NCI-H1417 treated with DMSO at 0.1 percent for 48 hours (cell line): Measurements from ENCODE around the gene CTDSP2.
"Not testable (repeated sequence)": the region's sequence is repeated elsewhere in the genome, so short reads cannot be mapped to it uniquely, and the experiment has no call there.

Experiments
- DNase-seq: peaks from one replicate; lab custom pipeline; 2025; lab: John Stamatoyannopoulos, UW

Gene CTDSP2

DNA sequence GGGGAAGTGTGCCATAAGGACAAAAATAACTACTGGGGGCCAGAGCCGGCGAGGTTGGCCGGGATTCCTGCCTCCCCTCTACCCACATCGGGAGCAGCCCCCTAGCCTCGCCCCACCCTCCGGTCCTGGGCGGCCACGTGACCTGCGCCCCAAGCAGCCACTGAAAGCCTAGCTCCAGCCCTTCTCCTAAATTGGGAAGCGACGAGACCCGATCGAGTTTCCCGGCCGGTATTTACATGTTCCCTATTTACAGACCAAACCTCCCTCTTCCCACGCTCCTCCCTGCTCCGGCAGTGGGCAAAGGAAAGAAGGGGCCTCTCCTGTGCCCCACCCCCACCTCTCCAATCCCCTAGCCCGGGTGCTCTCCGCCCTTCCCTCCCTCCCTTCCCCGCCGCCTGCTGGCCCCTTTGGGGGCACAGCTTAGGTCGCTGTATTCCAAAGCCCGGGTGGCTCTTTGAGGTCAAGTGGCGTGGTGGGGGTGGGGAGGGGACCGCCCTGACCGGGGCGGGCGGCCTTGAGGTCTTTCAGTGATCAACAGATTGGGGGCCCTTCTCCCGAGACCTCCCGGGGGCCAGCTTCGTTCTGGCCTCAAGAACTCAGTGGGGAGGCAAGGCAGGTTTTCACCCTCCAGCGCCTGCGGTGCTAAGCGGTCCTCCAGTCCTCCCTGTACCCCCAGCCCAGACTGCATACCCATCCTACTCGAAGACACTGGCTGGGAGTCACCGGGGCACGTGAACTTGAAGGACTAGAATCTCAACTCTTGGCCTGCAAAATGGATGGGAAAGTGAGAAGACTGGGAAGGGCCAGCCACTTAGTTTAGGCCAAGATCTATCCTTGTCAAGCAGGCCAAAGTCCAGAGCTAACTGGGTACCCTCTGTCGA, 6.3 kb upstream of the CTDSP2 start:
- DNase-seq = no peak

DNA sequence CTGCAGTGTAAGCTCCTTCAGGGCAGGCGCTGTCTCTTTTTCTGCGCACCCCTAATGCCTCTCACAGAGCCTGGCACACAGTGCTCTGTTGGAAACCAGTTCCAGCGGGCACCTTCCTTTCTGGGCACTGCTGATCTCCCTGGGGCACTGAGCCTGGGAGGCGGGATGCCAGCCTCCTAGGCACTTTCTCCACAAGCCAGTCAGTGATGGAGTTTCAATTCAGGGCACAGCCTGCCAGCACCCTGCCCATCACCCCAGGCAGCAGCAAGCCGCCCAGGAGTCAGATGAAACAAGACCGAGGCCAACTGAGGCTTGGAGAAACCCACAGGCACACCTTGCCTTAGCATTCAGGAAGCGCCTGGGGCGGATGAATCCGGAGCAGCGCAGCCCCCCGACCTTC, 5.7 kb upstream of the CTDSP2 start:
- no peak for DNase-seq

DNA sequence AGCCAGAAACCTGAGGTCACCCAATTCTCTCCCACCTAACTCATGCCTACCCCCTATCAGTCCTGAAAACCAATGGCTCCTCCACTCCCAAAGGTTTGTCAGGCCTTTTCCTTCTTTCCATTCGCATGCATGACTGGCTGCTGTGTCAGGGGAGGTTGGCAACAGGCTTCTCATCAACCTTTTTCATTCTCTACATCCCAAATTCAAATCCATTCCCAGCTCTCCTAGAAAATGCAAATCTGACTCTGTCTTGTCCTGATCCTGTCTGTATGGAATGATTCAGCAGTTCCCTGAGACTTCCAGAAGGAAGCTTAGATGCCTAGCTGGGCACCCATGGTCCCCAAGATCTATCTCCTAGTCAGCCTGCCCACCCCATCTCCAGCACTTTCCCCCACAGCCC, 5.0 kb upstream of the CTDSP2 start:
- DNase-seq = no peak

DNA sequence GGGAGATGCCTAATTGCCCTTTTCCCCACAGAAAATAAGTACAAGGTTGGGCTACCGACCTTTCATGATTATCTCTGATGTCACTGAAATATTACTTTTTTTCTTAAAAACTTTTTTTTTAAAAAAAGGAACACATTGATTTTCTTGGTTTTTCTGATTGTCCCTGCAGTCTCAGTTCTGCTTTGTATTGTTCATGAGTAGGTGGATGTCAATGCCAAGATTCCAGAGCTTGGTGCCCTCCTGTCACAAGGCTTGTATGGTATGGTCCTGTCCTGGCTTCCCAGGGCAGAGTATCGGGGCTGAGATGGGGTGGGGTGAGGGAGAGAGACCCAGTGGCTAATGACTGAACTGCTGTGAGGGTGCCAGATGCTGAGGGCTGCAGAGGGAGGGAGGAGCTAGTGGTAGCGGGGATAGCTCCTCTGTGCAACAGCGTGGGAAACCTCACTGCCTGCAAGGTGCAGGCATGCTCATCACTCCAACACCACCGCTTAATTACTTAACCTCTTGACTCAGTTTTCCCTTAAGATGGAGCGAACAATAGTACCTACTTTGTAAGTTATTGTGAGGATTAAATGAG, 4.4 kb upstream of the CTDSP2 start:
- DNase-seq = no peak

DNA sequence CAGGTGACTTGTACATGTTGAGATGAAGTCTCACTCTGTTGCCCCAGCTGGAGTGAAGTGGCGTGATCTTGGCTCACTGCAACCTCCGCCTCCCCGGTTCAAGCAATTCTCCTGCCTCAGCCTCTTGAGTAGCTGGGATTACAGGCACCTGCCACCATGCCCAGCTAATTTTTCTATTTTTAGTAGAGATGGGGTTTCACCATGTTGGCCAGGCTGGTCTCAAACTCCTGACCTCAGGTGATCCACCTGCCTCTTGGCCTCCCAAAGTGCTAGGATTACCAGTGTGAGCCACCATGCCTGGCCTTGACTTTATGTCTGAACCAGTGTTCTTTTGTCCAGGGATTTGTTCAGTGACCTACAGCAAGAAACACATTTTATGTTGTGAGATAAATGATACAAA, 2.9 kb upstream of the CTDSP2 start:
- not testable (repeated sequence) for DNase-seq

DNA sequence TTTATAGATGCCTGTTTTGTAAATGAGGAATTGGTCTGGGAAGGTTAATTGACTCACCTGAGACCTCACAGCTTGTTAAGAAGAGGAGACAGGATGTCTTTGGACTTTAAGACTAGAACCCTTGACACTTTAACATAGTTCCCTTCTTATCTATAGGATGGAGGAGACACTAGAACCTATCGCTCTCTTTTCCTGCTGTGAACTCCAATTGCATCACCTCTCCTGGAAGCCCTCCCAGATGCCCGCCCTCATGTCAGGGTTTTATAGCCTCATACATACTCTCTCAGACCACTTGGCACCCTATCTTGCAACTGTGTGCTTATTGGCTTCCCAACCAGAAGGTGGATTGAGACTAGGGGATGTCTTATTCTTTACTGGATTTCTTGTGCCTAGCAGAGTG, 2.5 kb upstream of the CTDSP2 start:
- no peak for DNase-seq

DNA sequence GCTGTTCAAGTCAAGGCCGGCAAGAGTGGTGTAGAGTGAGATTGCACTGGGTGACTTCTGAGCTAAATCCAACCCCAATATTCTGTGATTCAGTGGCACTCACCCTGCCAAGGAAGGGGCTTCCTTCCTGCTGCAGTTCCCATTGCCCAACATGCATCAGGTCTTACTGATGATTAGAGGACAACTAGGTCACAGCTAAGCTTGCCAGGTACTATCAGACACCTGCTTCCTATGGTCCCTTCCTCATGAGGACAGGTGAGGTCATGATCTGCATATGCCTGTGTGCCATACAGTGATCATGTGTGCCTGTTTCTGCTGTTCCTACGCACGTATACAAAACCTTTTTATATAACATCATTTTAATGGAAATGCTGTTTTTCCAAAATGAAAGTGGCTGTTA, 1.7 kb upstream of the CTDSP2 start:
- DNase-seq = no peak

DNA sequence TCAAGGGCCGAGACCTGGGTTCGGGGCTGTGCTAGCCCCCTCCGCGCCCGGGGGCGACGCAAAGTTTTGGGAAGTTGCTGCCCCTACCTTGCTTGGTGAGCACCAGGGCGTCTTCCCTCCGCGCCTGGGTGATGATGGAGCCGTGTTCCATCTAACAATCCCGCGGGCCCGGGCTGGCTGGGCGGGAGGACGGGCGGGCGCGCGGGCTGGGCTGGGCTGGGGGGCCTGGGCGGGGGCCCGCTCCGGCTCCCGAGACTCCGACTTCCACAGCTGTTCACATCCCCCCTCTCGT, 298 bp downstream of the CTDSP2 start:
- no peak for DNase-seq

DNA sequence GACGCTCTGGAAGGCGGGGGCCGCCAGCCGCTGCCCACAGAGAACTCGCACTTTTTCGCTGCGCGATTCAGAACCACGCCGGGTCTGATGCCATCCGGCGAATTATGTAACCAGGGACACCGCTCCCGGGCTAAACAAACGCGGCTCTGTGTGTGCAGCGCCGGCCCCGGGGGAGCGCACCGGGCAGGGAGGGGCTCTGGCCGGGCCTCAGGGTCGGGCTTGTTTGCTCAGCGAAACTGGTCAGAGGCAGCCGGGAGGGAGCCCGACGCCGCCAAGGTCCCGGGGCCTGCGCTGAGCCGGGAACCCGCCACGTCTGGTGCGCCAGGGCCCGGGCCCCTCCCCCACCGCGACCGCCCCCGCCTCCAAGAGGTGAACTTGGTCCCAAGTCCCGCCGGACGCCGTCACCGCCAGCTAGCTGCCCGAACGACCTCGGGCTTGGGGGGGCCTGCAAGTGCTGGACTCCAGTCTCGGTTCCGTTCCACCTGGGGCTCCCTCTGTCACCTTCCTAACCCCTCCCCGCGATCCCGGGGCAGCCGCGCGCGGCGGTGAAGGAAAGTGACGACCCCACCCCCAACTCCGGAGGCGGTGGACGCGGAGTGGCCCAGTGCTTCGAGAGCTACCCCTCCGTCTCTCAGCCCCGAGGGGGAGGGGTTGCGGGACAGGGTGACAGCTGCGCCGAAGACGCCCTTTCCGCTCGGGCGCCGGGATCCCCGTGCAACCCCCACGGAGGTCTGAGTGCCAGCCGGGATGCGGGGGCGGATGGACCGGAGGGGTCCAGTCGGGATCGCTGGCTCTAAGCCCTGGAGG, 848 bp downstream of the CTDSP2 start:
- no peak for DNase-seq

DNA sequence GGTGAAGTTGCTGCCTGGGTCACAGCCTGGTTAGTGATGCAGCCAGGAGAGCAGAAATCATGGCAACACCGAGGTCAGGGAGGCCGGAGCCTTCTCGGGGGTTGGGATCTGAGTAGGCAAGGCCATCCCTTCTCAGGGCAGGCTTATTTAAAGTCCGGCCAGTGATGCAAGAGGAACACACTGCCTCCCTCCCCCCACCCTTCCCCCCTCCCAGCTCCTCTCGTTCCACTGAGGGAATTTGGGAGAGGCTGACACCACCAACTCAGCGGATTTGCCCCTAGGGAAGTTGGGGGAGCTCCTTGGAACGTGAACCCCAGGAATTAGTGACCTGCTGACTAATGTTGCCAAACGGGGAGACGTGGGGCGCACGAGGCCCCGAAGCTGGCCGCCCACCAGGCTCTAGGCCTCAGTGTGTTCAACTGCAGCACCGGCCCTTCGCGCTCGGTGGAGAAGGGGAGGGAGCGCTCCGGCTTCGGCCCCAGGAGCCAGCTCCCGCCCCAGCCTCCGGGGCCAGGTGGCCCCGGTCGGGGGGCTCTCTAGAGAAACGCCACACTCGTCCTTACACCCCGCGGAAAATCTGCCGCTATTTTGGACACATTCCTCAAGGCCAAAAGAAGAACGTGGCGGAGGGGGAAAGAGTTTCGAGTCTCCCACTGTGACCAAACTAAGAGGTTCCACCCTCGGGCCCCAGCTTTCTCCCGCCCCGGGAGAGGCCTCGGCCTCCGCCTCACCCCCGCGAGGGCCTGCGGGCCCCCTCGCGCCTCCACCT, 1.6 kb downstream of the CTDSP2 start:
- no peak for DNase-seq

DNA sequence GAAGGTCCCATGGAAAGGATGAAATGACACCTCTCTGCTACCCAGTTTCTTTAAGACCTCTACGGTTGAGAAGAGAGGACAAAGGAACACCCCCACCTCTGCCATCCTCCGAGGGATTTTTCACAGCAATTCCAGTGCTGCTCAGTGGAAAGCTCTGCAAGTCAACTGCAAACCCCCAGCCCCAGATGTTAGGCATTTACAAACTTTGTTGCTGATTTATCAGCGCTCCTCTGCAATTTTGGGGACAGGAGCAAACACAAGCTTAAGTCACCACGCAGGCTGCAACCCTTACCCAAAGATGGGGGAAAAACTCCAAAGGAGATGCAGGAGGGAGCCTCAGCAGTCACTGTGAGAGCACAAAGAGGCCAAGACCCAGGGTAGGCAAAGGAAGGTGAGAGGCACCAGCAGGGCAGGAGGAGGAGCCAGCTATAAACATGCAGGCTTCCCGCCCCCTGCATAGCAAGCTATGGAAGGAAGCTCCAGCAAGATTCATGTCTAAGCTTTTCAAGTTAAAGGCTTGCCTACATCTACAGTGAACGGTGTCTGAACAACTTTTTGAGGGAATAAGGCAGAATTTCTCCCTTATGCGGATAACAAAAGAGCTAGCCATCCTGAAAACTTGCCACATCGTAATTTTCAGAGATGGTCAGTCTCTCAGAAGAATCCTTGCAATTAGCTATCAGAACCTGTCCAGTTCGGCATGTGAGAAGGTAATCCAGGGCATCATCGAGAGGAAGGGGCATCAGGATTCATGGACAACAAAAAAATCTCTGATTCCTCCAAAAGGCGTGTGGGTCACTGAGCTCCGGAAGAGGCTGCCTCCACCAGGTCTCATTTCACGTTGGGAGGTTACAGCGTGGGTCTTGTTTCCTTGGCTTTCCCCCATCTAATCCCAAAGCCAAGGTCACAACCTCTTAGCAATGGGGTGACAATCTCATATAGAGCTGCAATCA, 3.9 kb downstream of the CTDSP2 start:
- DNase-seq = no peak

DNA sequence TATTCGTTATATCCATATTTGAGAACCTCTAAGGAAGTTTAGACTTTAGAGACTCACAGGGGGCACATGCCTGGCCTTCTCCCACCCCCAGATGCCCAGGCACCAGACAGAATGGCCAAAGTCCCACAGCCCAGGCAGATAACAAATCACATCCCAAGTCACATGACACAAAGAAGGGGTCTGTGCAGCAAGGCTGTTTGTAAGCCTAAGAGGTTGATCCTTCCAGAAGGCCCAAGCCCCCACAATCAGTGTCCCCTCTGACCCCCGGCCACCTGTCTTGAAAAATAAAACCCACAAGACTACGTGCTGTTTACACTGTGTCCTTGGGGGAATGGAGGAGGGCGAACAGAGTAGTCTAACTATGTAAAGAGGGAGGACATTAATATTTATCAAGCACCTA, 5.1 kb downstream of the CTDSP2 start:
- no peak for DNase-seq

DNA sequence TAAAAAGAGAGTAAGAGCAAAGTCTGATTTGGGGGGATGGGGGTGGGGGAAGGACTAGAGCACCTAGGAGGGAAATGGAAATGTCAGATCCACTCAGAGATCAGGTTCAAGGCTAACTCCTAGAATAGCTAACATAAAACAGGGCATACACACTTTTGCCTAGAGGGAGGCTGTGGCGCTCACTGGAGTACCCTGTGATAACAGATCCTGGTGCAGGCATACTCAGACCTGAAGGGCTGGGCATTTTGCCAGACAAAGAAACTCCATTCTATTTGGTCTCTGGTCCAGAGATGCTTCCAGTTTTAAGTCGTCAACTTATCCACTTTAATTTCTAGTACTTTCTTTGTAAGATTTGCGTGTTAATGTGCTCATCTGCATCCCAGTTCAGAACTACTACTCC, 5.8 kb downstream of the CTDSP2 start:
- DNase-seq = no peak

DNA sequence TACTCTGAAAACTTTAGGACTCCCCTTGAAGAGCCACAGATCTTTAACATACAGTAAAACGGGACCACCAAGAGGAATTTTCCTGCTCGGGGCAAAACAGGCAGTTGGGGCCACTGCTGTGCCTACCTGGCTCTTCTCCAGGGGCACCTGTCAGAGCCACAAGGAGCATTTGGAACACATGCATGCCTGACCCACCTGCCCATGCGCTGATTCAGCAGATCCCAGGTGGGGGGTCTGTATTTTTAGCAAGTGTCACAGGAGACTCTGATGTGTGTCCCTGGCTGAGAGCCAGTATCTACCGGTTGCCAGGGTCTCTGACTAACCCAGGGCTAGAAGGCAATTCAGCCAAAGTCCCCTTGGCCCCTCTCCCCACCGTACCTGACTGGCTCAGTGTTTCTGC, 6.5 kb downstream of the CTDSP2 start:
- DNase-seq = no peak

DNA sequence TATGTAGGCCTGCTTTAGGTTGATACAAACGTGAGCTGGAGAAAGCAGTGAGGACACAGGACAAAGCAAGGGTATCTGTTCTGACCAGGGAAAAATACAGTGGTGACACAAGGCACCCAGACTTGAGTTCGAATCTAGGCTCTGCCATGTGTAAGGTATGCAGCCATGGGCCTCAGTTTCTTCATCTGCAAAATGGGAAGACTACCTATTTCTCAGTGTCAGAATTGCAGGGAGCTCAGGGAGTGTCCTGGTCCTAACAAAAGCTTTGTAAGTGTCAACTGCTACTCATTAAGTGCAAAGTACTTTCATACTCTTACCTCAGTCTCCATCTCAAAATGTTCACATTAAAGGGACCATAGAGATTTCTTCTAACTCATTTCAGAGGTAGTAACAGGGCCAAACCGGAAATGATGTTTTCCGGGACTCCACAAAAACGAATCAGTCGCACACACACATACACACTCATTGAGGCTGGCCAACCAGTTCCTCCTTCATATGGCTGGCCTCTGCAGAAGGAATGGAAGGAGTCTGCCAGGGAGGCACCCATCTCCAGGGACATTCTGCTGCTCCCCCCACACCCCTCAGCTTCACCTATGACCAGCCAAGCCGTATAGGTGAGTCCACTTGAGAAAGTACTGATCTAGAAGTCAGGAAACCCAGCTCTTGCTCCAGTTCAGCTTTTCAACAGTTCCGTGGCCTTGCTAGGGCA, 7.8 kb downstream of the CTDSP2 start:
- no peak for DNase-seq

DNA sequence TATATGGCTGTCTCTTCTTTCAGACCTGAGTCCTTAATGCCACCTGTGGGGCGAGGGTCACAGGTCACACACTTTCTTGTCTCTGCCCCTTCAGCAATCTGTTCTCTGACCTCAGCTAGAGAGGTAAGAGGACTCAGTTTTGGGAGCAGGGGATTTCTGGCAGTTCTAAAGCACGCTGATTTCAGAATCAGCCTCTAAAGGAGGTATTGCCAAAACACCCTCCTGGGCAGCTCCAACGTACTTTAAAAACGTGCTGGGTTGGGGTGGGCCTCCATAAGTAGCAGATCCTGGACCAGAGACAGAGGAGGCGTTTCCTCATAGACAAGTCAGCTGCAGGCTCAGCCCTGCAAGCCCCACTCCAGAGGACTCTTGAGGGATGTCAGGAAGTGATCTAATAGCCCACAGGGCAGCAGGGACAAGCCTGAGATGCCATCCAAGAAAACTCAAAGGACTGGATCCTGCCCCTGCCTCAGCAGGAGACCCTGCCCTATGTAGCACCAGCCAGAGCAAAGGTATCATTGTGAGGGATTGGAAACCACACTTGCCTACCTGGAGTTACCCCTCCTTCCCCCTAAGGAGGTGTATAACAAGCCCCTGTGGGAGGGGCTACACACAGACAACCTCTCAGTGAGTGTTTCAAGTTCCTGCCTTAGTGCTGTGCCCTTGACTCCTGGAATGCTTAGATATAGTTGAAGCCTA, 8.5 kb downstream of the CTDSP2 start:
- DNase-seq = no peak

DNA sequence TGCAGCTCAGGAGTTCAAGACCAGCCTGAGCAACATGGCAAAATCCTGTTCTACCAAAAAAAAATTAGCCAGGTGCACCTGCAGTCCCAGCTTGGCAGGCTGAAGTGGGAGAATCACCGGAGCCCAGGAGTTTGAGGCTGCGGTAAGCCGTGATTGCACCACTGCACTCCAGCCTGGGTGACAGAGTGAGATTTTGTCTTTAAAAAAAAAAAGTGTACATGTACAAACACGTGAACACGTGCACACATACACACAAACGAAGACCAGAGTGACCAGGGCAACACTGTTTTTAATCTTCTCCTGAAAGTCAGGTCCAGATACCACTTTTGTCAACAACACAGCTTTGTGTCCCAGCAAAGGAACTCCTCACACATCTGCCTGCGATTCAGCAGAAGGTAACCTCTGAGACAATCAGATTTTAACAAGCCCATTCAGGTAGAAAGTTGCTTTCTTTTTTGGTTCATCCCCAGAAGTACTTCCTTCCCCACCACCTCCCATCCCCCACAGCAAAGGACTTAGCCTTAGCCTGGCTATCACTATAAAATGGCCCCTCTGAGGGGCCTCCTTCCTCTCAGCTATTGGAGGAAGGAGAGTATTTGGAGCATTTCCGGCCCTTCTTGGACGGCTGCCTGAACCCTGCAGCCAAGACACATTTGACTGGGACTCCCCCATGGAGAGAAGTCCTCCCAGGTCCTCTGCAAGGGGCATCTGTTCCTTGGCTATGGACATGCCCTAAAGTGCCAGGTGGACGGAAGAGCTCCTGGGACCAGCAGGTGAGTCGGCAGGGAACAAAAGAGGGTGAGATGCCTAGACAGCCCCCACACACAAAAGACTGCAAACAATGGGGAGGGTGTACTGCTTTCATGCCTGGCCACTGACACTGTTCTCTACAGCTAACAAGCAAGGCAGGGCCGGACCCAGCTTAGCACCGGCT, 9.8 kb downstream of the CTDSP2 start:
- no peak for DNase-seq

DNA sequence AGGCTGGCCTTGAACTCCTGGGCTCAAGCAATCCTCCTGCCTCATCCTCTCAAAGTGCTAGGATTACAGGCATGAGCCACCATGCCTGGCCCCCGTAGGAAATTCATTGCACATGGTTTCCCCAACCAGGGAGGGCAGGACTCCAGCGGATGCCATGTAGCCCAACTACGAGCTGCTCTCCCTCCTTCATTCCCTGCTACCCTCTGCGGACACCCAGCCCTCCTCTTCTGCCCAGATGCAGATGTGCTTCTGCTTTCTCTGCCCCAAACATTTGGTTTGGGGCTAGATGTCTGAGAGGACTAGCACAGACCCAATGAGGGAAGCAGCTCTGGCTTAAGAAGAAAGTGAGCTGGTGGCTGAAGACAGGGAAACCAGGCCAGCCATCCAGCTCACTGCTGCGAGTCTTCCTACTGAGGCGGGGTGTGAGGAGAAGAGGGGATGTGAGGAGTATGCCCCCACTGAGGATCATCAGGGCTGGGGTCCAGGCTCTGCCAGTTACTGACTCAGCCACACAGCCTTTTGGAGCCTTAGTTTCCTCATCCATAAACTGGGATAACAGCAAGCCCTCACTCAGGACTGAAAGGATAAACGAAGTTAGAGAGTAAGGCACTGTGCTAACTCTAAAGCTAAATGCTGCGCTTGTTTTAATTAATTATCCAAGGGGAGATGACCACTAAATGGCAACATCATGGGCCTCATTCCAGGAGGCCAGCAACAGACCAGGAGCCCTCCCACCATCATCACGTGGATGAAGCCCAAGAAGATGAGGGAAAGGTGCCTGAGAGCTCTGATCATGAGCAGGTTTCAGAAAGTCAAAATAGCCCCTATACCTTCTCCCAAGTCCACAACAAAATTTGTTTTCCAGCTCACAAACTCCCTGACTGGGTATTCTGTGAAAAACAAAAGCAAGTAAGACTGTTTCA, 10.9 kb downstream of the CTDSP2 start:
- DNase-seq = no peak
